H1 (cell line): Measurements from ENCODE around the gene CUEDC1. TPM values are rescaled to one million over a fixed set of nuclear protein-coding genes. Genes with fewer than 3 reads are reported as not detected.
A peak's percentile ranks its signal among the peaks of the same experiment; 100 is the strongest.

Source experiments
- CTCF ChIA-PET: fragments of 300-600 bp; sonication (Branson Sonifier 250); formaldehyde crosslinking; loops from one replicate; lab custom pipeline; 2021; ENCODE audit not compliant: partially characterized antibody; lab: Charles Lee
- POLR2A ChIA-PET: fragments of 300-600 bp; sonication (Branson Sonifier 250); formaldehyde crosslinking; loops from one replicate; lab custom pipeline; 2021; ENCODE audit warnings: inconsistent platforms; ENCODE audit not compliant: partially characterized antibody; lab: Charles Lee
- DNase-seq, 2 experiments: peaks; one replicate each; pipeline versions ENCODE4 v3.0.0 to v3.0.0-alpha.2; 2010 to 2022; ENCODE audit warnings: low spot score in 2 of 2, low read depth in 1 of 2, mixed read lengths in 1 of 2
- FAIRE-seq: peaks from 2 replicates; lab custom pipeline; 2011; peaks lifted over from hg19 to GRCh38; lab: Jason Lieb, UNC
- H2AFZ ChIP-seq: 2 replicates; pipeline ENCODE4 v1.8.1; 2012; ENCODE audit warnings: low read length, inconsistent platforms
- H2AK5ac ChIP-seq: 2 replicates; pipeline ENCODE4 v1.6.1; 2013; ENCODE audit warnings: low read depth, low read length
- H2BK120ac ChIP-seq: replicated peaks from 2 replicates; pipeline ENCODE3; 2013; ENCODE audit warnings: low read depth, low read length, inconsistent platforms
- H2BK12ac ChIP-seq: 2 replicates; pipeline ENCODE4 v1.6.1; 2013; ENCODE audit warnings: low read depth, low read length
- H2BK15ac ChIP-seq: 2 replicates; pipeline ENCODE4 v1.6.1; 2013; ENCODE audit warnings: low read length
- H2BK20ac ChIP-seq: 2 replicates; pipeline ENCODE4 v1.6.1; 2013; ENCODE audit warnings: low read length
- H2BK5ac ChIP-seq: 2 replicates; pipeline ENCODE4 v1.6.1; 2013; ENCODE audit warnings: low read depth, low read length
- H3K14ac ChIP-seq: 2 replicates; pipeline ENCODE4 v1.6.1; 2013; ENCODE audit warnings: inconsistent platforms; ENCODE audit not compliant: insufficient read length
- H3K18ac ChIP-seq: 2 replicates; pipeline ENCODE4 v1.6.1; 2013; ENCODE audit warnings: low read length; ENCODE audit errors: extremely low read depth
- H3K23ac ChIP-seq: 2 replicates; pipeline ENCODE4 v1.6.1; 2013; ENCODE audit warnings: inconsistent platforms; ENCODE audit not compliant: insufficient read length
- H3K23me2 ChIP-seq: 2 replicates; pipeline ENCODE4 v1.6.1; 2013; ENCODE audit warnings: low read depth, low read length
- H3K27ac ChIP-seq: 2 replicates; pipeline ENCODE4 v1.6.1; 2011; ENCODE audit warnings: low read depth, low read length, inconsistent platforms
- H3K27me3 ChIP-seq, 4 experiments: replicated peaks in 1 of 4; 1 replicate in 1 of 4; 2 replicates in 3 of 4; pipeline versions ENCODE4 v1.6.1 to v1.8.1; 2011 to 2013; ENCODE audit warnings: low read length in 3 of 4, mild to moderate bottlenecking in 3 of 4, inconsistent platforms in 2 of 4, mixed read lengths in 2 of 4, moderate library complexity in 1 of 4; ENCODE audit not compliant: control insufficient read depth in 3 of 4, insufficient read depth in 3 of 4; ENCODE audit errors: extremely low read depth in 1 of 4
- H3K36me3 ChIP-seq, 4 experiments: 2 replicates each; pipeline versions ENCODE4 v1.6.1 to v1.8.1; 2011 to 2013; ENCODE audit warnings: mild to moderate bottlenecking in 4 of 4, low read length in 3 of 4, moderate library complexity in 2 of 4, control low read depth in 1 of 4, inconsistent platforms in 1 of 4; ENCODE audit not compliant: insufficient read depth in 4 of 4, control insufficient read depth in 2 of 4
- H3K4ac ChIP-seq: replicated peaks from 2 replicates; pipeline ENCODE3; 2013; ENCODE audit warnings: low read length, low read depth, mixed read lengths, inconsistent platforms; ENCODE audit not compliant: insufficient read length
- H3K4me1 ChIP-seq, 4 experiments: replicated peaks in 1 of 4; 1 replicate in 1 of 4; 2 replicates in 3 of 4; pipeline versions ENCODE4 v1.6.1 to v1.8.1; 2011 to 2013; ENCODE audit warnings: low read length in 3 of 4, inconsistent platforms in 2 of 4, mixed read lengths in 1 of 4; ENCODE audit not compliant: insufficient read depth in 4 of 4, control insufficient read depth in 3 of 4
- H3K4me2 ChIP-seq, 2 experiments: 2 replicates each; pipeline versions ENCODE4 v1.6.1 to v1.8.1; 2011 to 2013; ENCODE audit warnings: low read depth in 2 of 2, low read length in 2 of 2, control low read depth in 1 of 2, inconsistent platforms in 1 of 2, mild to moderate bottlenecking in 1 of 2; ENCODE audit not compliant: insufficient read depth in 1 of 2
- H3K4me3 ChIP-seq, 4 experiments: fragments of 200-600, 300-600 bp in 1 of 4; sonication (generic), shearing (Covaris generic), sonication (Bioruptor Twin) in 1 of 4; 2 replicates each; pipeline versions ENCODE4 v1.5.1 to v1.8.1; 2011 to 2016; ENCODE audit warnings: low read length in 4 of 4, low read depth in 3 of 4, control low read depth in 2 of 4, inconsistent platforms in 2 of 4, mild to moderate bottlenecking in 2 of 4, mixed read lengths in 1 of 4, moderate library complexity in 1 of 4; ENCODE audit not compliant: insufficient read depth in 2 of 4; ENCODE audit errors: extremely low read depth in 1 of 4
- H3K56ac ChIP-seq: replicated peaks from 2 replicates; pipeline ENCODE3; 2013; ENCODE audit warnings: low read depth, mild to moderate bottlenecking, mixed read lengths, low read length, inconsistent platforms; ENCODE audit not compliant: insufficient read length
- H3K79me1 ChIP-seq: 2 replicates; pipeline ENCODE4 v1.6.1; 2013; ENCODE audit warnings: low read depth, low read length, control low read depth
- H3K79me2 ChIP-seq, 2 experiments: 2 replicates each; pipeline versions ENCODE4 v1.6.1 to v1.8.1; 2012 to 2013; ENCODE audit warnings: low read length in 2 of 2, mild to moderate bottlenecking in 2 of 2, inconsistent platforms in 1 of 2; ENCODE audit not compliant: insufficient read depth in 2 of 2, control insufficient read depth in 1 of 2
- H3K9ac ChIP-seq, 4 experiments: replicated peaks in 1 of 4; 1 replicate in 1 of 4; 2 replicates in 3 of 4; pipeline versions ENCODE4 v1.6.1 to v1.8.1; 2011 to 2013; ENCODE audit warnings: low read depth in 3 of 4, low read length in 3 of 4, control low read depth in 2 of 4, mild to moderate bottlenecking in 2 of 4, moderate library complexity in 2 of 4, inconsistent platforms in 1 of 4; ENCODE audit errors: extremely low read depth in 1 of 4
- H3K9me3 ChIP-seq, 2 experiments: 2 replicates each; pipeline versions ENCODE4 v1.6.1 to v1.8.1; 2012 to 2013; ENCODE audit warnings: mild to moderate bottlenecking in 2 of 2, moderate library complexity in 2 of 2, control low read depth in 1 of 2, inconsistent platforms in 1 of 2, low read depth in 1 of 2, low read length in 1 of 2, mixed read lengths in 1 of 2; ENCODE audit not compliant: insufficient read depth in 2 of 2
- H4K20me1 ChIP-seq, 2 experiments: replicated peaks in 1 of 2; 2 replicates each; pipeline versions ENCODE3 to v1.8.1; 2011 to 2013; ENCODE audit warnings: inconsistent platforms in 2 of 2, low read length in 2 of 2, mild to moderate bottlenecking in 1 of 2; ENCODE audit not compliant: insufficient read depth in 2 of 2, control insufficient read depth in 1 of 2
- H4K5ac ChIP-seq: 2 replicates; pipeline ENCODE4 v1.6.1; 2013; ENCODE audit warnings: low read length, low read depth, mixed read lengths, inconsistent platforms; ENCODE audit not compliant: insufficient read length
- H4K8ac ChIP-seq: 2 replicates; pipeline ENCODE4 v1.8.0; 2013; ENCODE audit warnings: mild to moderate bottlenecking, moderate library complexity, low read length, inconsistent platforms; ENCODE audit not compliant: insufficient read depth; ENCODE audit errors: extremely low read depth
- H4K91ac ChIP-seq: replicated peaks from 2 replicates; pipeline ENCODE3; 2013; ENCODE audit warnings: low read length, mixed read lengths, inconsistent platforms; ENCODE audit not compliant: insufficient read length
- CHD2 ChIP-seq: IDR thresholded peaks from 2 replicates; pipeline ENCODE4 v1.6.1; 2012; ENCODE audit warnings: low read length, improper control_type of control experiment
- MAX ChIP-seq: IDR thresholded peaks from 2 replicates; pipeline ENCODE4 v1.6.1; 2012; ENCODE audit warnings: inconsistent platforms
- SRF ChIP-seq: IDR thresholded peaks from 2 replicates; pipeline ENCODE4 v1.6.1; 2011; ENCODE audit warnings: mild to moderate bottlenecking, low read depth, low read length, moderate library complexity
- WGBS, 2 experiments: shearing (Covaris generic) in 1 of 2; methylation state at CpG; one replicate each; pipeline versions ENCODE4 v1.1.6 to v1.1.7; 2013 to 2015; ENCODE audit warnings: low lambda C conversion rate in 2 of 2, mixed read lengths in 2 of 2, inconsistent platforms in 1 of 2, low coverage in 1 of 2, missing lambda C conversion rate in 1 of 2; ENCODE audit not compliant: insufficient replicate concordance in 2 of 2, insufficient coverage in 1 of 2, insufficient read length in 1 of 2; ENCODE audit errors: extremely low coverage in 1 of 2, missing lambda C conversion rate in 1 of 2; 5-methylcytosine and 5-hydroxymethylcytosine counted together
- polyA plus RNA-seq, 7 experiments: library from polyadenylated mRNA; depleted of rRNA in 3 of 7; stranded (reverse) in 5 of 7; unstranded in 2 of 7; fragments of >200 nt in 5 of 7; fragments of 200-250 nt in 2 of 7; gene quantifications; 1 replicate in 5 of 7; 2 replicates in 1 of 7; 4 replicates in 1 of 7; pipeline versions ENCODE4 v1.2.1 to v1.2.3, GENCODE V29; 2011 to 2013; ENCODE audit warnings: missing spikeins in 2 of 7, mixed read lengths in 2 of 7
- total RNA-seq: library from RNA; stranded (reverse); fragmentation: NEBNext Ultra II Directional; extraction: Animal tissue kit (Norgen Biotek cat#: 25700); gene quantifications from 2 replicates; pipeline ENCODE4 v1.2.1, GENCODE V29; 2021

CUEDC1 gene
- total and polyA plus RNA-seq, 2 of the 8 experiments (the other 6 are each of a cell fraction or from before 2014, with no cell fraction given): 4.0 to 10.7 TPM

GRCh38 chr17:57899391-57899790 is 55.8 kb downstream of the CUEDC1 start:
- FAIRE-seq (no peak), DNase-seq (no peak)
- H3K23me2 ChIP-seq: no peaks in the 10 kb centered on the region
- H3K27ac ChIP-seq: peak overlapping the region; percentile 17; the same call in 1 of the 2 replicates
- no peak overlapping the region for H3K9ac ChIP-seq
- peak overlapping the region; percentile 53 for H3K4ac ChIP-seq
- no peak overlapping the region for H3K4me3 ChIP-seq
- H3K36me3 ChIP-seq: no peaks in the 10 kb centered on the region
- WGBS, 2 experiments: 80% methylated on average over 7 of the region's 8 CpGs; no CpG with 5 or more reads in 1 of the 2 experiments
- no peaks in the 10 kb centered on the region for H3K79me2 ChIP-seq
- peak overlapping the region; percentile 99 for H2BK12ac ChIP-seq
- no peak overlapping the region for H3K56ac ChIP-seq
- peak overlapping the region; percentile 85 for H2BK120ac ChIP-seq
- peak overlapping the region; percentile 96 for H4K91ac ChIP-seq
- peak overlapping the region; percentile 74 for H4K8ac ChIP-seq
- 0 out of 4 replicates have a peak overlapping the region, but pooled peaks of 1 of the 2 experiments have one; percentile 26 for H3K4me2 ChIP-seq
- ChIA-PET CTCF (interaction anchor here (0.6 to 6.7 kb wide), 28 partner anchors 9 to 599 kb away, joined by 3 to 41 read pairs (median 7); partner anchors contain the start of genes CUEDC1 and SRSF1), POLR2A (interaction anchor here (0.7 to 2.2 kb wide), 13 partner anchors 11 to 108 kb away, joined by 3 to 9 read pairs (median 4); partner anchors contain the start of genes CUEDC1, SRSF1 and VEZF1)
- H3K27me3 ChIP-seq: no peaks in the 10 kb centered on the region
- H3K4me1 ChIP-seq: peaks cover 3 to 27% (median 17%) of the 10 kb centered on the region in 4 experiments
- peak overlapping the region; percentile 75 for H3K18ac ChIP-seq
- H2BK5ac ChIP-seq: peak overlapping the region; percentile 76
- H3K79me1 ChIP-seq: no peaks in the 10 kb centered on the region
- no peak overlapping the region for H3K14ac ChIP-seq
- no peak overlapping the region; the same call in 1 of the 2 replicates for H2AFZ ChIP-seq
- peak overlapping the region; percentile 97 for H2BK15ac ChIP-seq
- no peak overlapping the region for H3K23ac ChIP-seq
- TF ChIP-seq CHD2: no peak
- TF ChIP-seq MAX: peak; percentile 10; the same call in 1 of the 2 replicates
- peak; percentile 49; the same call in 1 of the 2 replicates for TF ChIP-seq SRF
- no peaks in the 10 kb centered on the region for H4K20me1 ChIP-seq
- peak overlapping the region; percentile 62 for H2BK20ac ChIP-seq
- no peak overlapping the region for H4K5ac ChIP-seq
- no peaks in the 10 kb centered on the region for H3K9me3 ChIP-seq
- peak overlapping the region; percentile 92 for H2AK5ac ChIP-seq
